Non-pigmented ciliary epithelial cell (primary cell): ENCODE results near the gene DELE1.

Experiments
- DNase-seq: peaks from one replicate; pipeline ENCODE4 v3.0.0-alpha.2; 2010; ENCODE audit warnings: low read depth

Gene DELE1

DNA sequence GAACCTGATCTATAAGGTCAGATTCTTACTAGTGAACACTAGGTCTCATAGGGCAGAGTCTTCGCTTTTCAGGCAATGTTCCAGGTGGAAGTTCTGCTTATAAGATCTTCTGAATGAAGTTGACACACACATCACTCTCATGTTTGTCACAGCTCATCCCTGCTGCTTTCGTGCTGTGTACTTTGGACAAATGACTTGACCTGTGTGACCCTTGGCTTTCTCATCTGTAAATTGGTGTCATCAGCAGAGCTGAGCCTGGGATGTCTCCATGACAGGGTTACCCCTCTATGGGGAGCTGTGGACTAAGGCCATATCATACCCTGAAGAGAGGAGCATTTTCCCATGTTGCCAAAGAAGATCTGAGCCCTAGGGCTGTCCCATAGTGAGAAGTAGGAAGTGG lies 2.8 kb downstream of the DELE1 start:
- DNase-seq, result no peak

DNA sequence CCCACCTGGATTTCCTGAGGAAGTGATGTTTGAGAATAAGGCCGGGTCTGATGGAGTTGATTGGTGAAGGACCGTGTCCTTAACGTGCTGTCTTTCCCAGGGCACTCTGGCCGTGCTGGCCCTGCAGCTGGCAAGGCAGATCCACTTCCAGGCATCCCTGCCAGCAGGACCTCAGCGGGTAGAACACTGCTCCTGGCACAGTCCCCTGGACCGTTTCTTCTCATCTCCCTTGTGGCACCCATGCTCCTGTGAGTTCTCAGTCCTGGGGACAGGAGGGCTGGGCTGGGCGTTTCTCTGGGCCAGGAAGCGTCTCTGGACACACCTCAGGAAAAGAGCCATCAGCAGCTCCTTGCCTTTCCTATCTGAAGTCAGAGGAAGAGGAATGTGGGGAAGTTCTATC lies 4.4 kb downstream of the DELE1 start:
- no peak for DNase-seq

- DNase-seq, result no peak
Measured at GRCh38 chr5:141929398-141930058, 5.9 kb downstream of the DELE1 start.

GRCh38 chr5:141931694-141932093 lies 8.0 kb downstream of the DELE1 start:
- no peak for DNase-seq

- no peak for DNase-seq
Measured at GRCh38 chr5:141933151-141933550, 9.5 kb downstream of the DELE1 start.

DNA sequence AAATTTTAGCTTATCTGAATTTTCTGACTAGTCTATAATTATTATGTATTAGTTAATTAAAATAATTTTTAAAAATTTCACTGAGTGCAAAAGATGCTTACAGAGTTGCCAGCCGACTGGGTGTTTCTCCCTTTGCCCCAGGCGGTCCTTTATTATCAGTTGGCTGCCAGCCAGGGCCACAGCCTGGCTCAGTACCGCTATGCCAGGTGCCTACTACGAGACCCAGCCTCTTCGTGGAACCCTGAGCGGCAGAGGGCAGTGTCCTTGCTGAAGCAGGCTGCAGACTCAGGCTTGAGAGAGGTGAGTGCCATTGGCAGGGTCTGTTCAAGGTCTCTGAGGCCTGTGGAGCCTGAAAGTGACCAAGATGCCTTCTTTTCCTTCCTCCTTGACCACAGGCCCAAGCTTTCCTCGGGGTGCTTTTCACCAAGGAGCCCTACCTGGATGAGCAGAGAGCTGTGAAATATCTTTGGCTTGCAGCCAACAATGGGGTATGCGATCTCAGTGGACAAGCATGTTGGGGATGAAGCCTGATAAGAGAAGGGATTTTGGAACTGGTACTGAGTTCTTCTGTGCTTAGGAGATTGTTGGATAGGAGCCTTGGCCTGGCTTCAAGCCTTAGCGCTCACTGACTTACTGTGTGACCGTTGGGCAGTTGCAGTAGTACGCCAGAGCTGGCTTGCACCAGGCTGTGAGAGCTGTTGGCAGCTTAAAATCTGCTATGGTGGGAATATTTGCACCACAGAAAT lies 10.6 kb downstream of the DELE1 start:
- no peak for DNase-seq

GRCh38 chr5:141935538-141935937 lies 11.9 kb downstream of the DELE1 start:
- no peak for DNase-seq

GRCh38 chr5:141940695-141941271 lies 17.1 kb downstream of the DELE1 start:
- no peak for DNase-seq

- DNase-seq, result no peak
Measured at GRCh38 chr5:141941307-141941706, 17.6 kb downstream of the DELE1 start.

DNA sequence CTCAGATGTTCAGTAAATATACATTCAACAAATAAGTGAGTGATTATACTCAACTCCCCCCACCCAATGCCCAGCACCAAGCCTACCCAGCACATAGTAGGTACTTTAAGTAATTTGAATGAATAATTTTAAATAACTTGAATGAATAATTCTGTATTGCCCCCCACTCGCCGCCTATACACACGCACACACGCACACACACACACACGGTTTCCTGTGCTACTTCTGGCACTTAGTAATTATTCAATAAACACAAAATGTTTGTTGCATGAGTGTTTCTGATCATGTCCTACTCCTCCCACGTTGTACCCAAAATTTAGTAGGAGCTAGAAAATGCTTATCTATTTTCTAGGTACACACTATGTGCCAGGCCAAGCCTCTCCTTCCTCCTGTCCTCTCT lies 18.1 kb downstream of the DELE1 start:
- no peak for DNase-seq

- DNase-seq, result no peak
Measured at GRCh38 chr5:141942185-141942857, 18.6 kb downstream of the DELE1 start.

GRCh38 chr5:141944076-141944475 lies 20.4 kb downstream of the DELE1 start:
- no peak for DNase-seq

GRCh38 chr5:141945511-141946051 lies 21.9 kb downstream of the DELE1 start:
- no peak for DNase-seq

DNA sequence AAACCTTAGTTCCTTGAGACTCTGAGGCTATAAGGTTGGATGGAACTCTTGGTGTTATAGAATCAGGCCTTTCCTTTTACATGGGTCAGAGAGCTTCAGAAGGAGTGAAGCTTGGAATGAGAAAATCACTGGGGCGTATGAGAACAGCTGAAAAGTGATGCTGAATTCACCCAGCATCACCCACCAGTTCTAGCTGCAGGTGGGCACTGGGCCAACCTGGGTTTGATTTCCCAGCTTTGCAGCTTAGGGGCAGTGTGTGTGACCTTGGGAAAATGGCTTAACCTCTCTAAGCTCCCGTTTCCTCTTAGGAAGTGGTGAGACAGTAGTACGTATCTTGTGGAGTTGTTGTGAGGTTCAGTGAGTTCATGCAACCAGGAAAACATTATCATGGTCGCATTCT lies 23.6 kb downstream of the DELE1 start:
- DNase-seq, result no peak

DNA sequence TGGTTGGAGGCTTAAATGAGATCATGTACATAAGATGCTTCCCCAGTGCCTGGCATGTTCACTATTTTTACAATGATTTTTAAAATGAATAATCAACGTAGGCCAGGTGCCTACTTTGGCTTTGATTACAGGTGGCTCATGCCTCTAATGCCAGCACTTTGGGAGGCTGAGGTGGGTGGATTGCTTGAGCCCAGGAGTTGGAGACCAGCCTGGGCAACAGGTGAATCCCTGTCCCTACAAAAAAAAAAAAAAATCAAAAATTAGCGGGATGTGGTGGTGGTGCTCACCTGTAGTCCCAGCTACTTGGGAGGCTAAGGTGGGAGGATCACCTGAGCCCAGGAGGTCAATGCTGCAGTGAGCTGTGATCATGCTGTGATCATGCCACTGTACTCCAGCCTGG lies 25.1 kb downstream of the DELE1 start:
- DNase-seq, result no peak

DNA sequence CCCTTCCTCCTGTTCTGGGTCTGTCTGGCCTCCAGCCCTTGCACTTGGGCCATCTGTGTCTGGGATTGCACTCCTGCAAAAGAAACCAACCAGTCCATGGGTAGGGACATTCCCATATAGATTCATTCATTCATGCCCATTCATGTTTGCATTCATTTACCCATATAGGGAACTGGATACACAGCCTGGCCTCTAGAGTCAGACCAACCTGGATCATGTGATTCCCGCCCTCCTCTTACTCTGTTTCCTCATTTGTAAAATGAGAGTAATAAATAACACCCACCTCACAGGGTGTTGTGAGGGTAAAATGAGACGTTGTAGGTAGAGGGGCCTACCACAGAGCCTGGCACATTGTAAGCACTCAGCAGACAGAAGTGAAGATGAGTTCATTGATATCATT lies 25.8 kb downstream of the DELE1 start:
- DNase-seq, result no peak

DNA sequence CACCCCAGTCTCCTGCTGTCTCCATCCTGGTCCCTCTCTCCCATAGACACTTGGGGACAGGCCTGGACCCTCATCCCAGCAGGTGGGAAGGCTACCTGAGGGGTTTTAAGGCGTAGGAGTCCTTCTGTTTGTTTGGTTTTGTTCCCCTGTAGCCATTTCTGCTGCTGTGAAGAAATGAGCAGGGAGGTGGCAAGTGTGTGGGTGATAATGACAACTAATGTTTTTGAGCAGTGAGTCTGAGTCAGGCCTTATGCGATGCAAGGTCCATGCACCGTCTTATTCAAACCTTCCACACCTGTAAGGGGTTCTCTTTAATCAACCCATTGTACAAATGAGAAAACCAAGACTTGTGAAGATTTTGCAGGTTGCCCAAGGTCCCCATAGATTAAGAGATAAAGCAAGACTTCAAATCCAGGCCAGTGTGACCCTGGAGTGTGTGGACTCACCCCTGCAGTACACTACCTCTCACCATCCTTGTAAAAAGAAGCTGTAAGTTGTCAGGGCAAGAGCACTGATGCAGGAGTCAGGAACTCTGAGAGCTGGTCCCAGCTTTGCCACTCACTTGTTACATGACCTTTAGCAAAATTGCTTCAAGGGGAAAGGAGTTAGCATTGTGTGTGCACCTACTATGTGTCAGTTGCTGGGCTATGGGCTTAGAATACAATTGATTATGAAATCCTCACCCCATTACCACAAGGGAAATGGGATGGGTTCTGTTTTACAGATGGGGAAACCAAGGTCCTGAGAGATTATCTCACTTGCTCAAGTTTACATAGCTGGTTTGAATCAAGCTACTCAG lies 26.7 kb downstream of the DELE1 start:
- DNase-seq, result no peak

- DNase-seq, result no peak
Measured at GRCh38 chr5:141951332-141951781, 27.7 kb downstream of the DELE1 start.

DNA sequence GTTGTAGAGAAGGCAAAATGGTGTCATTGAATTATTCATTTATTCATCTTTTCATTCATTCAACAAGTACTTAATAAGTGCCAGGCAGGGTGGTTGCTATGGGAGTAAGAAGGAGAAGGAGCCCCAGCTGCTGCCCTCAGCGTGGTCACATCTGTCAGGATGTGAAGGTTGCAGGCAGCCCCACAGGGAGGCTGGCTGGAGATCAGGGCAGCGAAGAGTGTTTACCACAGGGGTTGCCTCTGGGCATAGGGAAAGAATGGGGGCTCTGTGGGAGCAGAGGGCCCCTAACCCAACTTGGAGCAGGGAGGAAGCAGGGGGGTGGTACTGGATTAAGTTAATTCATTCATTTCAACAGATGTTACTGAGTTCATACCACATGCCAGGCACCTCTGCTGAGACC lies 28.3 kb downstream of the DELE1 start:
- DNase-seq, result no peak

DNA sequence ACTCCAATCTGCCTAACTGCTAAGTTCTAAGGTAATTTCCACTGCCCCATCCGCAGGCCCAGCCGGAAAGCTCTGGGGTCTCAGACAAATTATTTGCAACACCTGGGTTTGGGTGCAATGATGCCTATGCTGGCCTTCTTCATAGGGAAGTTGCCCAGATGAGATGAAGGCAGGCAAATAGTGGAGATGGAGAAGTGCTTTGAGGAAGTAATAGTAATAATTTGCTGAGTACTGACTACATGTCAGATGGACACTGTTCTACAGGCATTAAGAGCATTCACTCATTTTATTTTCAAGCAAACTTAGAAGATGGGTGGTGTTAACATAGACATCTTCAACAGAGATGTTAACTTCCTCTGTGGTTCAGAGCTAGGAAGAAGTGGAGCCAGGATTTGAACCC lies 30.5 kb downstream of the DELE1 start:
- DNase-seq, result no peak

DNA sequence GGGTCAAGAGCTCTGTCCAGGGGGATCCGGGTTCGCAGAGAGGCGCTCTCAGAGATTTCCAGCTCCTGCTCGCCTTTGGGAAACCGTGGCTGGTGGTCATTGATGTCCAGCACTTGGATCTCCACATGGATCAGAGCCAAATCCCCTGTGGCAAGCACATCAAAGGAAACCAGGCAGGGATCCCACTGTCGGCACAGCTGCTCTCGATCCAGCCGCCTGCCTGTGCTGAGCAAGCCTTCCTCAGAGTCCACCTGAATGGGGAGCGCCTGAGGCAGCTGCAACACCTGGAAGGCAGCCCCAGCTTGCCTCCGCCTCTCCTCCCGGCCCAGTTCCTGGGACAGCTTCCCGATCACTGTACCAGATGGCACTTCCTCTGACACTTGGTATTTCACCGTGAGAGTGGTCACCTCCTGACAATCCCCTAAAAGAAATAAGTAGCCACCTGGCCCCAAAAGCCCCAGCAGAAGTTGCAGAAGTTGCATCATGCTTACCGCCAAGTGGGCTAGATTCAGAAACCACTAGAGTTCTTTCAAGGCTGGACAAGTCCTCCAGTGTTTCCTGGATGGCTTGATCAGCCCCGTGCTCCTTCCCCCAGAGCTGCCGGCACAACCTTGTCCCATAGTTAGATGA lies 33.8 kb downstream of the DELE1 start:
- no peak for DNase-seq
